Liver (tissue), 9 donors: ENCODE data around the gene MAF. TPM values are rescaled to one million over a fixed set of nuclear protein-coding genes. Genes with fewer than 3 reads are reported as not detected.

ENCODE experiments used
- DNase-seq: peaks from one replicate; pipeline ENCODE4 v3.0.0-alpha.2; 2017; ENCODE audit warnings: low spot score
- H3K27ac ChIP-seq, 2 donors: one replicate each; pipeline ENCODE4 v1.7.0; 2013; ENCODE audit warnings: inconsistent platforms in 2 of 2, low read length in 2 of 2, control low read depth in 1 of 2, low read depth in 1 of 2, mild to moderate bottlenecking in 1 of 2
- H3K27me3 ChIP-seq, 4 donors: one replicate each; pipeline versions ENCODE4 v1.6.1 to v1.7.0; 2013; ENCODE audit warnings: low read length in 3 of 4, inconsistent platforms in 1 of 4, mild to moderate bottlenecking in 1 of 4, moderate library complexity in 1 of 4; ENCODE audit not compliant: control insufficient read depth in 4 of 4, insufficient read depth in 4 of 4
- H3K36me3 ChIP-seq, 4 donors: one replicate each; pipeline versions ENCODE4 v1.6.1 to v1.7.0; 2013; ENCODE audit warnings: low read length in 3 of 4, mild to moderate bottlenecking in 3 of 4, low read depth in 1 of 4, moderate library complexity in 1 of 4; ENCODE audit not compliant: control insufficient read depth in 4 of 4, insufficient read depth in 3 of 4
- H3K4me1 ChIP-seq, 4 donors: one replicate each; pipeline versions ENCODE4 v1.6.1 to v1.7.0; 2013; ENCODE audit warnings: low read length in 3 of 4, mild to moderate bottlenecking in 3 of 4, moderate library complexity in 1 of 4; ENCODE audit not compliant: control insufficient read depth in 4 of 4, insufficient read depth in 4 of 4
- H3K4me3 ChIP-seq, 3 donors: one replicate each; pipeline versions ENCODE4 v1.6.1 to v1.7.0; 2013; ENCODE audit warnings: low read length in 3 of 3, control low read depth in 1 of 3, low read depth in 1 of 3, mild to moderate bottlenecking in 1 of 3
- H3K9ac ChIP-seq, 2 donors: one replicate each; pipeline ENCODE4 v1.7.0; 2013; ENCODE audit warnings: low read length in 2 of 2, mild to moderate bottlenecking in 2 of 2, moderate library complexity in 2 of 2, control low read depth in 1 of 2, low read depth in 1 of 2
- H3K9me3 ChIP-seq, 4 donors: one replicate each; pipeline versions ENCODE4 v1.6.1 to v1.7.0; 2013; ENCODE audit warnings: low read length in 3 of 4; ENCODE audit not compliant: control insufficient read depth in 4 of 4
- FOXA1 ChIP-seq: IDR thresholded peaks from 2 replicates; pipeline ENCODE4 v1.6.1; 2016; ENCODE audit warnings: antibody characterized with exemption
- FOXA2 ChIP-seq: IDR thresholded peaks from 2 replicates; pipeline ENCODE4 v1.6.1; 2016; ENCODE audit warnings: antibody characterized with exemption
- GABPA ChIP-seq, 2 donors: IDR thresholded peaks in 1 of 2; conservative IDR thresholded peaks in 1 of 2; 2 replicates each; pipeline ENCODE4 v1.6.1; 2016; ENCODE audit warnings: antibody characterized with exemption in 2 of 2, mild to moderate bottlenecking in 1 of 2, moderate library complexity in 1 of 2
- HNF4A ChIP-seq, 2 donors: conservative IDR thresholded peaks; 2 replicates each; pipeline ENCODE4 v1.6.1; 2016; ENCODE audit warnings: antibody characterized with exemption in 2 of 2, mild to moderate bottlenecking in 2 of 2
- HNF4G ChIP-seq: IDR thresholded peaks from 2 replicates; pipeline ENCODE4 v1.6.1; 2016; ENCODE audit warnings: antibody characterized with exemption
- JUND ChIP-seq, 2 donors: IDR thresholded peaks; 2 replicates each; pipeline ENCODE4 v1.6.1; 2016; ENCODE audit warnings: antibody characterized with exemption in 2 of 2
- MAX ChIP-seq: IDR thresholded peaks from 2 replicates; pipeline ENCODE4 v1.6.1; 2016; ENCODE audit warnings: antibody characterized with exemption
- NR2F2 ChIP-seq: IDR thresholded peaks from 2 replicates; pipeline ENCODE4 v1.6.1; 2016; ENCODE audit warnings: antibody characterized with exemption
- RAD21 ChIP-seq, 2 donors: IDR thresholded peaks; 2 replicates each; pipeline ENCODE4 v1.6.1; 2016; ENCODE audit warnings: antibody characterized with exemption in 2 of 2, mild to moderate bottlenecking in 2 of 2
- RXRA ChIP-seq, 2 donors: IDR thresholded peaks; 2 replicates each; pipeline ENCODE4 v1.6.1; 2017 to 2018; ENCODE audit warnings: antibody characterized with exemption in 2 of 2, mild to moderate bottlenecking in 1 of 2
- TAF1 ChIP-seq: conservative IDR thresholded peaks from 2 replicates; pipeline ENCODE4 v1.6.1; 2016; ENCODE audit warnings: antibody characterized with exemption, mild to moderate bottlenecking
- YY1 ChIP-seq: IDR thresholded peaks from 2 replicates; pipeline ENCODE4 v1.6.1; 2016; ENCODE audit warnings: antibody characterized with exemption, mild to moderate bottlenecking
- WGBS: extraction: QIAGEN DNeasy Blood & Tissue Kit; methylation state at CpG from one replicate; pipeline ENCODE4 v1.1.7; 2013; 5-methylcytosine and 5-hydroxymethylcytosine counted together
- polyA plus RNA-seq, 2 donors: library from polyadenylated mRNA; stranded (reverse) in 1 of 2; unstranded in 1 of 2; fragments of 200-250 nt in 1 of 2; fragments of >200 nt in 1 of 2; fragmentation: Nextera tagmentation in 1 of 2; extraction: Ambion mirVana in 1 of 2; gene quantifications; one replicate each; pipeline versions ENCODE4 v1.2.1 to v1.2.3, GENCODE V29; 2013 to 2015
- total RNA-seq, 2 donors: library from RNA; depleted of rRNA; stranded (reverse); fragments of >200 nt; gene quantifications; one replicate each; pipeline ENCODE4 v1.2.3, GENCODE V29; 2014
- TF ChIP-seq, protein P1 (sequence below): IDR thresholded peaks from 2 replicates; pipeline ENCODE4 v1.6.1; 2016; ENCODE audit warnings: antibody characterized with exemption
- TF ChIP-seq, protein P2 (sequence below): IDR thresholded peaks from 2 replicates; pipeline ENCODE4 v1.6.1; 2016; ENCODE audit warnings: antibody characterized with exemption
- TF ChIP-seq, protein P3 (sequence below): fragments of 150-350 bp; IDR thresholded peaks from 2 replicates; pipeline ENCODE4 v1.5.1; 2017; ENCODE audit warnings: improper control_type of control experiment, low read depth, low read length; ENCODE audit not compliant: missing input control
- donor health status: healthy.
- donor health status: healthy.
- donor health status: healthy.
- donor health status: healthy.
- donor health status: healthy.

MAF gene
- total and polyA plus RNA-seq, 4 donors: 9.7 to 20.9 (median 16.7) TPM

DNA sequence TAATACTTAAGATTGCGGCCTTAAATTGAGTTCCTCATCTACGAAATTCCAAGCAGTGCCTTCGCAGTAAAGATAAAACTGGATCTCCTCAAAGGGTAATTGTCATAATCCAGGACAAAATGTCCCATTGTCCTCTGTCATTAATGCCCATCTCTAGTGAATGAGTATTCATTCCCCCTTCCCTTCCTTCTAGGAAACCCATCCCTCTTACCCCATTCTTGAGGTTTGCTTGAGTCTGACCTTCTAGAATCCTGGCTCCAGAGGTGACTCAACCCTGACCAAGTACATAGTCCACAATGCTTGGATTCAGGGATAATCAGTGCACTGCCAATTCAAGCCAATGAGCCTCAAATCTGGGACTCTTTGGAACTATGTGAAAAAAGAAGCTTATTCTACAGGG lies 47.0 kb upstream of the MAF start:
- TF ChIP-seq RXRA (IDR thresholded peaks at IDR 0.05) (no peak), RAD21 (IDR thresholded peaks at IDR 0.05) (no peak), MAX (no peak), YY1 (no peak), HNF4A (conservative IDR thresholded peaks at IDR 0.05) (no peak), HNF4G (no peak), FOXA1 (no peak), GABPA (IDR thresholded peaks at IDR 0.05 in 1 of 2, conservative IDR thresholded peaks at IDR 0.05 in 1 of 2) (no peak), NR2F2 (no peak), JUND (IDR thresholded peaks at IDR 0.05) (no peak)
- TF ChIP-seq, protein P1, sequence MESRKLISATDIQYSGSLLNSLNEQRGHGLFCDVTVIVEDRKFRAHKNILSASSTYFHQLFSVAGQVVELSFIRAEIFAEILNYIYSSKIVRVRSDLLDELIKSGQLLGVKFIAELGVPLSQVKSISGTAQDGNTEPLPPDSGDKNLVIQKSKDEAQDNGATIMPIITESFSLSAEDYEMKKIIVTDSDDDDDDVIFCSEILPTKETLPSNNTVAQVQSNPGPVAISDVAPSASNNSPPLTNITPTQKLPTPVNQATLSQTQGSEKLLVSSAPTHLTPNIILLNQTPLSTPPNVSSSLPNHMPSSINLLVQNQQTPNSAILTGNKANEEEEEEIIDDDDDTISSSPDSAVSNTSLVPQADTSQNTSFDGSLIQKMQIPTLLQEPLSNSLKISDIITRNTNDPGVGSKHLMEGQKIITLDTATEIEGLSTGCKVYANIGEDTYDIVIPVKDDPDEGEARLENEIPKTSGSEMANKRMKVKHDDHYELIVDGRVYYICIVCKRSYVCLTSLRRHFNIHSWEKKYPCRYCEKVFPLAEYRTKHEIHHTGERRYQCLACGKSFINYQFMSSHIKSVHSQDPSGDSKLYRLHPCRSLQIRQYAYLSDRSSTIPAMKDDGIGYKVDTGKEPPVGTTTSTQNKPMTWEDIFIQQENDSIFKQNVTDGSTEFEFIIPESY: no peak
- TF ChIP-seq, protein P2, sequence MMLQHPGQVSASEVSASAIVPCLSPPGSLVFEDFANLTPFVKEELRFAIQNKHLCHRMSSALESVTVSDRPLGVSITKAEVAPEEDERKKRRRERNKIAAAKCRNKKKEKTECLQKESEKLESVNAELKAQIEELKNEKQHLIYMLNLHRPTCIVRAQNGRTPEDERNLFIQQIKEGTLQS: no peak
- TF ChIP-seq, protein P3, sequence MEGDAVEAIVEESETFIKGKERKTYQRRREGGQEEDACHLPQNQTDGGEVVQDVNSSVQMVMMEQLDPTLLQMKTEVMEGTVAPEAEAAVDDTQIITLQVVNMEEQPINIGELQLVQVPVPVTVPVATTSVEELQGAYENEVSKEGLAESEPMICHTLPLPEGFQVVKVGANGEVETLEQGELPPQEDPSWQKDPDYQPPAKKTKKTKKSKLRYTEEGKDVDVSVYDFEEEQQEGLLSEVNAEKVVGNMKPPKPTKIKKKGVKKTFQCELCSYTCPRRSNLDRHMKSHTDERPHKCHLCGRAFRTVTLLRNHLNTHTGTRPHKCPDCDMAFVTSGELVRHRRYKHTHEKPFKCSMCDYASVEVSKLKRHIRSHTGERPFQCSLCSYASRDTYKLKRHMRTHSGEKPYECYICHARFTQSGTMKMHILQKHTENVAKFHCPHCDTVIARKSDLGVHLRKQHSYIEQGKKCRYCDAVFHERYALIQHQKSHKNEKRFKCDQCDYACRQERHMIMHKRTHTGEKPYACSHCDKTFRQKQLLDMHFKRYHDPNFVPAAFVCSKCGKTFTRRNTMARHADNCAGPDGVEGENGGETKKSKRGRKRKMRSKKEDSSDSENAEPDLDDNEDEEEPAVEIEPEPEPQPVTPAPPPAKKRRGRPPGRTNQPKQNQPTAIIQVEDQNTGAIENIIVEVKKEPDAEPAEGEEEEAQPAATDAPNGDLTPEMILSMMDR: no peak
- no peaks in the 10 kb centered on the region for H3K4me1 ChIP-seq
- no peaks in the 10 kb centered on the region for H3K27me3 ChIP-seq
- H3K36me3 ChIP-seq: no peaks in the 10 kb centered on the region
- no peak for DNase-seq
- H3K4me3 ChIP-seq: no peak overlapping the region
- no peak overlapping the region for H3K27ac ChIP-seq
- no peak overlapping the region for H3K9ac ChIP-seq
- 96% methylated on average over 3 of the region's 3 CpGs for WGBS
- H3K9me3 ChIP-seq: no peaks in the 10 kb centered on the region

DNA sequence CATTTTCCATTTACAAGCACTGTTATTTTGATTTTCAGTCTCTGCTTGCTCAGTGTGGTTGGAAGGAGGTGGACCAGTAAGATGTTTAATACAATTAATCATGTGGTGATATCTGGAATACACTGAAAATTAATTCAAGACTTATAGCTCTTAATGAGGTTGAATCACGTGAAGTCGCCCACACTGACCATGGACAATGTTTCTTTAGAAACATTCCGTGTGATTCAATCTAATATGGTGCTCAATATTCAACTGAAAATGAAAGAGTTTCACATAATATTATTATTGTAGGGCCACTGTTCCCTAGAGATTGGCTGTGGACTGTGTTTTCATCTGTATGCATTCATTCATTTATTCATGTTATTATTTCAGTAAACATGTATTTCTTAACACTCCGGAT lies 45.2 kb upstream of the MAF start:
- H3K36me3 ChIP-seq: no peaks in the 10 kb centered on the region
- no peak for TF ChIP-seq TAF1
- TF ChIP-seq, protein P2: no peak
- no peak for TF ChIP-seq JUND (IDR thresholded peaks at IDR 0.05)
- TF ChIP-seq FOXA2: no peak
- no peak overlapping the region for H3K4me3 ChIP-seq
- no peaks in the 10 kb centered on the region for H3K27me3 ChIP-seq
- DNase-seq: no peak
- H3K4me1 ChIP-seq: no peaks in the 10 kb centered on the region
- no peak overlapping the region for H3K27ac ChIP-seq
- H3K9me3 ChIP-seq: no peaks in the 10 kb centered on the region
- 95% methylated on average over 4 of the region's 4 CpGs for WGBS
- H3K9ac ChIP-seq: no peak overlapping the region
